Superior temporal gyrus (tissue), 1 donor: ENCODE measurements around the gene BLOC1S6.
"Not testable (repeated sequence)": the region's sequence is repeated elsewhere in the genome, so short reads cannot be mapped to it uniquely, and the experiment has no call there.

Experiments
- DNase-seq: peaks from one replicate; pipeline ENCODE4 v3.0.0-alpha.2; 2016; ENCODE audit errors: extremely low spot score

BLOC1S6 gene

GRCh38 chr15:45641374-45641781 lies 54.2 kb downstream of the BLOC1S6 start:
- DNase-seq = no peak

- DNase-seq = no peak
These were observed 55.1 kb downstream of the BLOC1S6 start for GRCh38 chr15:45641999-45642932.

GRCh38 chr15:45644437-45644836 lies 57.3 kb downstream of the BLOC1S6 start:
- DNase-seq = no peak

- no peak for DNase-seq
These were observed 58.1 kb downstream of the BLOC1S6 start for GRCh38 chr15:45645026-45645980.

- no peak for DNase-seq
These were observed 59.0 kb downstream of the BLOC1S6 start for GRCh38 chr15:45646220-45646619.

GRCh38 chr15:45647828-45648227 lies 60.6 kb downstream of the BLOC1S6 start:
- no peak for DNase-seq

GRCh38 chr15:45648521-45649200 lies 61.5 kb downstream of the BLOC1S6 start:
- no peak for DNase-seq

GRCh38 chr15:45650007-45650406 lies 62.8 kb downstream of the BLOC1S6 start:
- DNase-seq = not testable (repeated sequence)

GRCh38 chr15:45650889-45651525 lies 63.8 kb downstream of the BLOC1S6 start:
- DNase-seq = no peak

- no peak for DNase-seq
These were observed 66.7 kb downstream of the BLOC1S6 start for GRCh38 chr15:45653702-45654424.

- DNase-seq = no peak
These were observed 67.6 kb downstream of the BLOC1S6 start for GRCh38 chr15:45654749-45655148.

- DNase-seq = no peak
These were observed 70.1 kb downstream of the BLOC1S6 start for GRCh38 chr15:45657254-45657653.

GRCh38 chr15:45657764-45658545 lies 70.8 kb downstream of the BLOC1S6 start:
- DNase-seq = no peak
